ENCODE measurements around the gene ITPRID2.

GRCh38 chr2:181907635-181908034, 16.1 kb downstream of the ITPRID2 start:
- TF ChIP-seq CTCF (IDR thresholded peaks at IDR 0.05), result no peak
- TF ChIP-seq EZH2 (IDR thresholded peaks at IDR 0.05; ENCODE audit: borderline replicate concordance, insufficient read depth, low read depth, low read length, poor library complexity, severe bottlenecking), result no peak
